Measurements from ENCODE around the gene ALDH8A1. TPM values are rescaled to one million over a fixed set of nuclear protein-coding genes. Genes with fewer than 3 reads are reported as not detected.
A peak's percentile ranks its signal among the peaks of the same experiment; 100 is the strongest.

The ALDH8A1 gene
- total RNA-seq, 4 donors from 2014 or later, result 0.81 to 1.9 (median 0.88) TPM; not detected in 1

GRCh38 chr6:134948691-134949090 is 1.2 kb downstream of the ALDH8A1 start:
- H3K4me3 ChIP-seq (ENCODE audit: low read depth, poor library complexity, severe bottlenecking), result no peak overlapping the region
- DNase-seq (ENCODE audit: low spot score in 2 of 2), result no peak
- intact Hi-C loops (cut with DNase I; ENCODE audit: low total_unique reads), result loop anchor here (10.0 kb wide), 1 partner anchor 794 kb away; no protein-coding TSS in a partner anchor
- TF ChIP-seq, protein P1, sequence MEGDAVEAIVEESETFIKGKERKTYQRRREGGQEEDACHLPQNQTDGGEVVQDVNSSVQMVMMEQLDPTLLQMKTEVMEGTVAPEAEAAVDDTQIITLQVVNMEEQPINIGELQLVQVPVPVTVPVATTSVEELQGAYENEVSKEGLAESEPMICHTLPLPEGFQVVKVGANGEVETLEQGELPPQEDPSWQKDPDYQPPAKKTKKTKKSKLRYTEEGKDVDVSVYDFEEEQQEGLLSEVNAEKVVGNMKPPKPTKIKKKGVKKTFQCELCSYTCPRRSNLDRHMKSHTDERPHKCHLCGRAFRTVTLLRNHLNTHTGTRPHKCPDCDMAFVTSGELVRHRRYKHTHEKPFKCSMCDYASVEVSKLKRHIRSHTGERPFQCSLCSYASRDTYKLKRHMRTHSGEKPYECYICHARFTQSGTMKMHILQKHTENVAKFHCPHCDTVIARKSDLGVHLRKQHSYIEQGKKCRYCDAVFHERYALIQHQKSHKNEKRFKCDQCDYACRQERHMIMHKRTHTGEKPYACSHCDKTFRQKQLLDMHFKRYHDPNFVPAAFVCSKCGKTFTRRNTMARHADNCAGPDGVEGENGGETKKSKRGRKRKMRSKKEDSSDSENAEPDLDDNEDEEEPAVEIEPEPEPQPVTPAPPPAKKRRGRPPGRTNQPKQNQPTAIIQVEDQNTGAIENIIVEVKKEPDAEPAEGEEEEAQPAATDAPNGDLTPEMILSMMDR (IDR thresholded peaks at IDR 0.05), result no peak
- TF ChIP-seq POLR2A (IDR thresholded peaks at IDR 0.05), result no peak
- 74 to 83% methylated on average over 1 of the region's 1 CpG for WGBS, 2 donors

GRCh38 chr6:134948142-134948541 is 1.8 kb downstream of the ALDH8A1 start:
- TF ChIP-seq, protein P1 (IDR thresholded peaks at IDR 0.05), result no peak
- no peak for TF ChIP-seq POLR2A (IDR thresholded peaks at IDR 0.05)
- H3K4me3 ChIP-seq (ENCODE audit: low read depth, poor library complexity, severe bottlenecking), result no peak overlapping the region
- DNase-seq (ENCODE audit: low spot score in 2 of 2), result no peak
- intact Hi-C loops (cut with DNase I; ENCODE audit: low total_unique reads), result loop anchor here (10.0 kb wide), 1 partner anchor 793 kb away; no protein-coding TSS in a partner anchor

DNA sequence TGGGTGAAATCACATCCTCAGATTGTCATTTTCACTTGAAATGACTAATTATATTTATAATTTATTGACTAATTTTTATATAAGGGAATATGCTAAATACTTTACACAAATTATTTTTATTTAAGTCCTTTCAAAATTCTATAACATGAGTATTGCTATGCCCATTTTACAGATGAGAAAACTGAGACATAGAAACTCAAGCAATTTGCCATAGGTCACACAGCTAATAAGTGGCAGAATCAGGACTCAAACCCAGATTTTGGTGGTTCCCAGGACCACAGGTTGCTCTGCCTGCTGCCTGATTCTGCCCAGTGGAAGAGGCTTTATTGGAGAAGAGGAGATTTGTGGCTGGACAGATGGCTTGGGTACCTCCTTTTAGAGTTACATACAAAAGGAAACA is 4.9 kb downstream of the ALDH8A1 start:
- TF ChIP-seq, protein P1 (IDR thresholded peaks at IDR 0.05), result no peak
- no peak for TF ChIP-seq POLR2A (IDR thresholded peaks at IDR 0.05)
- intact Hi-C loops (cut with DNase I; ENCODE audit: low total_unique reads), result loop anchor here (10.0 kb wide), 1 partner anchor 790 kb away; no protein-coding TSS in a partner anchor
- no peak for DNase-seq (ENCODE audit: low spot score in 2 of 2)
- no peak overlapping the region for H3K4me3 ChIP-seq (ENCODE audit: low read depth, poor library complexity, severe bottlenecking)

DNA sequence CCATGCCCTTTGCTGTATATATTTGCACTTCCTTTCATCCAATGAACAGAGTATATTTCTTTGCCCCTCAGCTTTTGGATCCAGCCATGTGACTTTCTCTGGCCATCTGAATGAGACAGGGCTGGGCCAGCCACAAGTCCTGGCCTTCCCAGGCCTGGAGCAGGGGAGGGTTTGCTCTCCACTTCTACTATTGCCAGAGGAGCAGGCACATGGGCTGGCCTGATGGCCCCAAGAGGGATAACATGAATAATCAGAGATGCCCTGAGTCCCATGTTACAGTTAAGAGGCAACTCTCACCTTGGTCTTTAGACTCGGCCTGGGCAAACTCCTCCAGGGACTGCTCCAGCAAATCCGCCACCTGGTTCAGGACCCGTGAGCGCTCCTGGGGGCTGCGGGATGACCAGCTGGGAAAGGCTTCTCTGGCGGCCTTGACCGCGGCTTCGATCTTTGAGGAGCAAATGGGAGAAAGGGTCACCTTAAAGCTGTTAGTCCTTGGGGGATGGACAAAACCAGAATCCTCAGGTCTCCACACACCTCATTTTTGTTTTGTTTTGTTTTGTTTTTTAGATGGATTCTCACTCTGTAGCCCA is 6.3 kb downstream of the ALDH8A1 start:
- TF ChIP-seq, protein P1 (IDR thresholded peaks at IDR 0.05), result no peak
- no peak for TF ChIP-seq POLR2A (IDR thresholded peaks at IDR 0.05)
- peak in 1 of 2 donors; percentile 50 for DNase-seq (ENCODE audit: low spot score in 2 of 2)
- H3K4me3 ChIP-seq (ENCODE audit: low read depth, poor library complexity, severe bottlenecking), result no peak overlapping the region
- WGBS, 2 donors, result 93 to 97% methylated on average over 9 of the region's 9 CpGs
- intact Hi-C loops (cut with DNase I; ENCODE audit: low total_unique reads), result loop anchor here (10.0 kb wide), 1 partner anchor 789 kb away; no protein-coding TSS in a partner anchor

DNA sequence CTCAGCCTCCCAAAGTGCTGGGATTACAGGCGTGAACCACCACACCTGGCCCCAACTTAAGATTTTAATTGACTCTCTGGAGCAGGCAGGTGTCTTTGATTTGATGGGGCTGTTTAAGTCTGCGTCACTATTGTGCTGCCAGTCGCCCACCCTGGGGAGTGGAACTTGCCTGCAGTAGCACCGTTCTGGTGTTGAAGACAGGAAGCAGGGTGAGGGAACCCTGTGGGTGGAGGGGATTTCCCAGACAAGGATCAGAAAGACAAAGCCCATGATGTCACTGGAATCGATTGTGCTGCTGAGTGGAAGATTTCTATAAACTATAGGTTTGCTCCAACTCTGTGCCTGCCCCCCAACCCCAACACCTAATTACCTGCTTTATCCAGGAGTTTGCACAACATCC is 11.0 kb downstream of the ALDH8A1 start:
- intact Hi-C loops (cut with DNase I; ENCODE audit: low total_unique reads), result no loop called here
- no peak overlapping the region for H3K4me3 ChIP-seq (ENCODE audit: low read depth, poor library complexity, severe bottlenecking)
- peak in 1 of 2 donors; percentile 70 for DNase-seq (ENCODE audit: low spot score in 2 of 2)
- TF ChIP-seq, protein P1 (IDR thresholded peaks at IDR 0.05), result no peak
- no peak for TF ChIP-seq POLR2A (IDR thresholded peaks at IDR 0.05)
- whole genome bisulfite sequencing, 2 donors, result 69 to 70% methylated on average over 5 of the region's 5 CpGs

DNA sequence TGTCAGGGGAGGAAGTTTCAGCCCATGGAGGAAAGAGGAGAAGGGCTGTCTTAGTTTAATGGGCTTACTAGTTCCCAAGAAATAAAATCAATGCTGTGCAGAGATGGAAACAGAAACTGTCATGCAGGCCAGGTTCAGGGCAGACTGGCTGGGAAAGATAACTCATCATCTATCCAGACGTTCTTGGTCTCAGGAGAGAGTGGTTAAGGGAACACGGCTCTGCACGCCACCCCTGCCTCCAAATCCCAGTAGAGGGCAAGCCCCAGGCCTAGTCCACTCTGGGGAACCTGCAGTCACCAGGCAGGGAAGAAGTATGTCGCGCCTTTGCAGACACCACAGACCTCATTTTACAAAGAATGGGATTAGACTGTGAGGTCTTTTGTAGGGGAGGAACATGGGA is 12.5 kb downstream of the ALDH8A1 start:
- intact Hi-C loops (cut with DNase I; ENCODE audit: low total_unique reads), result no loop called here
- 83 to 87% methylated on average over 5 of the region's 5 CpGs for WGBS, 2 donors
- peak in 1 of 2 donors; percentile 52 for DNase-seq (ENCODE audit: low spot score in 2 of 2)
- no peak overlapping the region for H3K4me3 ChIP-seq (ENCODE audit: low read depth, poor library complexity, severe bottlenecking)
- TF ChIP-seq, protein P1 (IDR thresholded peaks at IDR 0.05), result no peak
- no peak for TF ChIP-seq POLR2A (IDR thresholded peaks at IDR 0.05)

Data from lower leg skin (tissue), 4 donors.